HepG2 (cell line): ENCODE results near the gene RPUSD3. TPM values are rescaled to one million over a fixed set of nuclear protein-coding genes. Genes with fewer than 3 reads are reported as not detected.
A peak's percentile ranks its signal among the peaks of the same experiment; 100 is the strongest.

Experiments used
- FOXK2 ChIP-seq: fragments of 450-650 bp; IDR thresholded peaks from 2 replicates; pipeline ENCODE4 v1.6.1; 2016
- IRX3 ChIP-seq: sonication (generic); formaldehyde crosslinking; IDR thresholded peaks from 2 replicates; pipeline ENCODE4 v1.8.1; 2023; ENCODE audit warnings: mild to moderate bottlenecking, low read depth, missing genetic modification reagents, borderline replicate concordance
- MTA1 ChIP-seq: sonication (generic); formaldehyde crosslinking; IDR thresholded peaks from 2 replicates; pipeline ENCODE4 v1.4.0; 2020; ENCODE audit warnings: missing genetic modification reagents, mild to moderate bottlenecking, borderline replicate concordance
- RAD21 ChIP-seq: fragments of 450-650 bp; formaldehyde crosslinking; IDR thresholded peaks from 2 replicates; pipeline ENCODE4 v1.5.0; 2020; ENCODE audit warnings: mild to moderate bottlenecking
- SYNCRIP ChIP-seq: fragments of 200-400 bp; formaldehyde crosslinking; IDR thresholded peaks from 2 replicates; pipeline ENCODE4 v1.6.1; 2018; ENCODE audit warnings: mild to moderate bottlenecking, low read depth, low read length; ENCODE audit not compliant: insufficient read depth
- TAF15 ChIP-seq: fragments of 200-400 bp; formaldehyde crosslinking; IDR thresholded peaks from one replicate; pipeline ENCODE4 v1.6.1; 2018; ENCODE audit warnings: mild to moderate bottlenecking, low read depth, low read length; ENCODE audit not compliant: poor library complexity, severe bottlenecking
- ZNF3 ChIP-seq: IDR thresholded peaks from 2 replicates; pipeline ENCODE4 v1.7.0; 2017; ENCODE audit warnings: inconsistent platforms
- ZNF550 ChIP-seq: sonication (generic); formaldehyde crosslinking; IDR thresholded peaks from 2 replicates; pipeline ENCODE4 v1.4.0; 2020; ENCODE audit warnings: mild to moderate bottlenecking, missing genetic modification reagents, borderline replicate concordance
- ZNF747 ChIP-seq: sonication (generic); formaldehyde crosslinking; IDR thresholded peaks from 2 replicates; pipeline ENCODE4 v1.8.1; 2023; ENCODE audit warnings: missing genetic modification reagents, mild to moderate bottlenecking, borderline replicate concordance
- ZNF775 ChIP-seq: sonication (generic); formaldehyde crosslinking; IDR thresholded peaks from 2 replicates; pipeline ENCODE4 v1.4.0; 2020; ENCODE audit warnings: missing genetic modification reagents, mild to moderate bottlenecking, moderate library complexity, borderline replicate concordance
- ZNF790 ChIP-seq: sonication (generic); formaldehyde crosslinking; IDR thresholded peaks from 2 replicates; pipeline ENCODE4 v1.8.0; 2022; ENCODE audit warnings: missing genetic modification reagents, mild to moderate bottlenecking, borderline replicate concordance
- ZNF850 ChIP-seq: sonication (generic); formaldehyde crosslinking; conservative IDR thresholded peaks from 2 replicates; pipeline ENCODE4 v1.9.0; 2021; ENCODE audit warnings: mild to moderate bottlenecking, missing genetic modification reagents
- ZSCAN25 ChIP-seq: sonication (generic); formaldehyde crosslinking; IDR thresholded peaks from 2 replicates; pipeline ENCODE4 v1.8.0; 2022; ENCODE audit warnings: mild to moderate bottlenecking, missing genetic modification reagents
- polyA plus RNA-seq, 8 experiments: library from polyadenylated mRNA; depleted of rRNA in 3 of 8; stranded (reverse) in 7 of 8; unstranded in 1 of 8; fragments of >200 nt; fragmentation: Illumina TruSeq in 4 of 8; extraction: Trizol in 4 of 8; gene quantifications; 2 replicates each; pipeline versions ENCODE4 v1.2.1 to v1.2.3, GENCODE V29; 2011 to 2016; ENCODE audit warnings: low read depth in 4 of 8, missing spikeins in 1 of 8, mixed read lengths in 1 of 8; ENCODE audit not compliant: insufficient read depth in 1 of 8
- total RNA-seq, 5 experiments: library from RNA; depleted of rRNA; stranded (reverse); fragments of >200 nt; fragmentation: Illumina TruSeq; extraction: Trizol; gene quantifications; 2 replicates each; pipeline ENCODE4 v1.2.3, GENCODE V29; 2016; ENCODE audit warnings: low read depth in 1 of 5
- TF ChIP-seq, protein P1 (sequence below): sonication (generic); formaldehyde crosslinking; IDR thresholded peaks from 2 replicates; pipeline ENCODE4 v1.5.1; 2020; ENCODE audit warnings: missing genetic modification reagents, mild to moderate bottlenecking, borderline replicate concordance
- TF ChIP-seq, protein P2 (sequence below): sonication (generic); formaldehyde crosslinking; IDR thresholded peaks from 2 replicates; pipeline ENCODE4; 2020; ENCODE audit warnings: missing genetic modification reagents, mild to moderate bottlenecking, borderline replicate concordance
- TF ChIP-seq, protein P3 (sequence below): IDR thresholded peaks from 2 replicates; pipeline ENCODE4 v1.6.1; 2016; ENCODE audit warnings: low read depth, missing genetic modification reagents, missing compliant biosample characterization

Gene RPUSD3
- total and polyA plus RNA-seq, 2 of the 13 experiments (the other 11 are each of a cell fraction or from before 2014, with no cell fraction given): 32.1 to 48.7 TPM

DNA sequence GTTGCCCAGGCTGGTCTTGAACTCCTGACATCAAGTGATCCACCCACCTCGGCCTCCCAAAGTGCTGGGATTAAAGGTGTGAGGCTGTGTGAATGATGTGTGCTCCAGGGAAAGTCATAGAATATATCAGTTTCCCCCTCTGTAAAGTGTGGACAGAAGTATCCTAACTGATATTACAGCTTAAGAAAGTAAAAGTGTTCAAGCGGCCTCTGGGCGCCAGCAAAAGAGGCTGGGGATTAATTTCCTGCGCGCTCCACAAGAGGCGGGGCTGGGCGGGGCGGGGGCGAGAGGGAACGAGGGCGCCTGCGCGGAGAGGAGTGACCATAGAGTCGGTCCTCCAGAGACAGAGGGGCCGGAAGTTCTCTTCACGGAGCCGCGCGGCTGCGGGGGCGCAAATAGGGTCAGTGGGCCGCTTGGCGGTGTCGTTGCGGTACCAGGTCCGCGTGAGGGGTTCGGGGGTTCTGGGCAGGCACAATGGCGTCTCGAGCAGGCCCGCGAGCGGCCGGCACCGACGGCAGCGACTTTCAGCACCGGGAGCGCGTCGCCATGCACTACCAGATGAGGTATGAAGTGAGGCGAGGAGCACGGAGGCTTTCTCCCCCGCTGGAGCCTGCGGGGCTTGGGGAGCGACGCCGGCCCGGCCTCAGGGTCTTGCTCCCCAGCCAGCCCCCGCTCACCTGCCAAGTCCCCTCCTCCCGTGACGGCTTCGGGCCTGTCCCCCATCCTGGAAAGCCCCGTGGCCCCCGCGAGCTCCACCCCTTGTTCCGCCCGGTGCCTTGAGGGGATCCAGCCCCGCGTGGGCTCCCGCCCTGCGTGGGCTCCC lies 46.7 kb upstream of the RPUSD3 start, which contains the start of gene JAGN1 (continued):
- TF ChIP-seq, protein P1, sequence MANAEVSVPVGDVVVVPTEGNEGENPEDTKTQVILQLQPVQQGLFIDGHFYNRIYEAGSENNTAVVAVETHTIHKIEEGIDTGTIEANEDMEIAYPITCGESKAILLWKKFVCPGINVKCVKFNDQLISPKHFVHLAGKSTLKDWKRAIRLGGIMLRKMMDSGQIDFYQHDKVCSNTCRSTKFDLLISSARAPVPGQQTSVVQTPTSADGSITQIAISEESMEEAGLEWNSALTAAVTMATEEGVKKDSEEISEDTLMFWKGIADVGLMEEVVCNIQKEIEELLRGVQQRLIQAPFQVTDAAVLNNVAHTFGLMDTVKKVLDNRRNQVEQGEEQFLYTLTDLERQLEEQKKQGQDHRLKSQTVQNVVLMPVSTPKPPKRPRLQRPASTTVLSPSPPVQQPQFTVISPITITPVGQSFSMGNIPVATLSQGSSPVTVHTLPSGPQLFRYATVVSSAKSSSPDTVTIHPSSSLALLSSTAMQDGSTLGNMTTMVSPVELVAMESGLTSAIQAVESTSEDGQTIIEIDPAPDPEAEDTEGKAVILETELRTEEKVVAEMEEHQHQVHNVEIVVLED (CRISPR knock-in tag): peak; percentile 66; the same call in 1 of the 2 replicates
- TF ChIP-seq ZNF747 (peak; percentile 69), IRX3 (peak; percentile 39; the same call in 1 of the 2 replicates), FOXK2 (no peak), ZNF550 (CRISPR knock-in tag) (no peak), ZSCAN25 (CRISPR knock-in tag) (peak; percentile 67; the same call in 1 of the 2 replicates), MTA1 (no peak; the same call in 1 of the 2 replicates), ZNF790 (CRISPR knock-in tag) (peak; percentile 89), ZNF850 (CRISPR knock-in tag) (0 out of 2 replicates have a peak, but pooled peaks have one; percentile 71), ZNF775 (CRISPR knock-in tag) (0 out of 2 replicates have a peak, but pooled peaks have one; percentile 25), SYNCRIP (no peak), ZNF3 (no peak), RAD21 (peak; percentile 71), TAF15 (peak; percentile 48)
- TF ChIP-seq, protein P2, sequence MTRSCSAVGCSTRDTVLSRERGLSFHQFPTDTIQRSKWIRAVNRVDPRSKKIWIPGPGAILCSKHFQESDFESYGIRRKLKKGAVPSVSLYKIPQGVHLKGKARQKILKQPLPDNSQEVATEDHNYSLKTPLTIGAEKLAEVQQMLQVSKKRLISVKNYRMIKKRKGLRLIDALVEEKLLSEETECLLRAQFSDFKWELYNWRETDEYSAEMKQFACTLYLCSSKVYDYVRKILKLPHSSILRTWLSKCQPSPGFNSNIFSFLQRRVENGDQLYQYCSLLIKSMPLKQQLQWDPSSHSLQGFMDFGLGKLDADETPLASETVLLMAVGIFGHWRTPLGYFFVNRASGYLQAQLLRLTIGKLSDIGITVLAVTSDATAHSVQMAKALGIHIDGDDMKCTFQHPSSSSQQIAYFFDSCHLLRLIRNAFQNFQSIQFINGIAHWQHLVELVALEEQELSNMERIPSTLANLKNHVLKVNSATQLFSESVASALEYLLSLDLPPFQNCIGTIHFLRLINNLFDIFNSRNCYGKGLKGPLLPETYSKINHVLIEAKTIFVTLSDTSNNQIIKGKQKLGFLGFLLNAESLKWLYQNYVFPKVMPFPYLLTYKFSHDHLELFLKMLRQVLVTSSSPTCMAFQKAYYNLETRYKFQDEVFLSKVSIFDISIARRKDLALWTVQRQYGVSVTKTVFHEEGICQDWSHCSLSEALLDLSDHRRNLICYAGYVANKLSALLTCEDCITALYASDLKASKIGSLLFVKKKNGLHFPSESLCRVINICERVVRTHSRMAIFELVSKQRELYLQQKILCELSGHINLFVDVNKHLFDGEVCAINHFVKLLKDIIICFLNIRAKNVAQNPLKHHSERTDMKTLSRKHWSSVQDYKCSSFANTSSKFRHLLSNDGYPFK (CRISPR knock-in tag): peak; percentile 75; the same call in 1 of the 2 replicates
- TF ChIP-seq, protein P3, sequence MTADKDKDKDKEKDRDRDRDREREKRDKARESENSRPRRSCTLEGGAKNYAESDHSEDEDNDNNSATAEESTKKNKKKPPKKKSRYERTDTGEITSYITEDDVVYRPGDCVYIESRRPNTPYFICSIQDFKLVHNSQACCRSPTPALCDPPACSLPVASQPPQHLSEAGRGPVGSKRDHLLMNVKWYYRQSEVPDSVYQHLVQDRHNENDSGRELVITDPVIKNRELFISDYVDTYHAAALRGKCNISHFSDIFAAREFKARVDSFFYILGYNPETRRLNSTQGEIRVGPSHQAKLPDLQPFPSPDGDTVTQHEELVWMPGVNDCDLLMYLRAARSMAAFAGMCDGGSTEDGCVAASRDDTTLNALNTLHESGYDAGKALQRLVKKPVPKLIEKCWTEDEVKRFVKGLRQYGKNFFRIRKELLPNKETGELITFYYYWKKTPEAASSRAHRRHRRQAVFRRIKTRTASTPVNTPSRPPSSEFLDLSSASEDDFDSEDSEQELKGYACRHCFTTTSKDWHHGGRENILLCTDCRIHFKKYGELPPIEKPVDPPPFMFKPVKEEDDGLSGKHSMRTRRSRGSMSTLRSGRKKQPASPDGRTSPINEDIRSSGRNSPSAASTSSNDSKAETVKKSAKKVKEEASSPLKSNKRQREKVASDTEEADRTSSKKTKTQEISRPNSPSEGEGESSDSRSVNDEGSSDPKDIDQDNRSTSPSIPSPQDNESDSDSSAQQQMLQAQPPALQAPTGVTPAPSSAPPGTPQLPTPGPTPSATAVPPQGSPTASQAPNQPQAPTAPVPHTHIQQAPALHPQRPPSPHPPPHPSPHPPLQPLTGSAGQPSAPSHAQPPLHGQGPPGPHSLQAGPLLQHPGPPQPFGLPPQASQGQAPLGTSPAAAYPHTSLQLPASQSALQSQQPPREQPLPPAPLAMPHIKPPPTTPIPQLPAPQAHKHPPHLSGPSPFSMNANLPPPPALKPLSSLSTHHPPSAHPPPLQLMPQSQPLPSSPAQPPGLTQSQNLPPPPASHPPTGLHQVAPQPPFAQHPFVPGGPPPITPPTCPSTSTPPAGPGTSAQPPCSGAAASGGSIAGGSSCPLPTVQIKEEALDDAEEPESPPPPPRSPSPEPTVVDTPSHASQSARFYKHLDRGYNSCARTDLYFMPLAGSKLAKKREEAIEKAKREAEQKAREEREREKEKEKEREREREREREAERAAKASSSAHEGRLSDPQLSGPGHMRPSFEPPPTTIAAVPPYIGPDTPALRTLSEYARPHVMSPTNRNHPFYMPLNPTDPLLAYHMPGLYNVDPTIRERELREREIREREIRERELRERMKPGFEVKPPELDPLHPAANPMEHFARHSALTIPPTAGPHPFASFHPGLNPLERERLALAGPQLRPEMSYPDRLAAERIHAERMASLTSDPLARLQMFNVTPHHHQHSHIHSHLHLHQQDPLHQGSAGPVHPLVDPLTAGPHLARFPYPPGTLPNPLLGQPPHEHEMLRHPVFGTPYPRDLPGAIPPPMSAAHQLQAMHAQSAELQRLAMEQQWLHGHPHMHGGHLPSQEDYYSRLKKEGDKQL (CRISPR knock-in tag): no peak
